Right lobe of liver (tissue), 4 donors: ENCODE results near the gene OPTC.

Experiments used
- CTCF ChIP-seq, 4 donors: fragments of 200-600 bp in 3 of 4; fragments of 450-650 bp in 1 of 4; IDR thresholded peaks; one replicate each; pipeline versions ENCODE4 v1.5.1 to v1.8.0; 2016 to 2022; ENCODE audit warnings: antibody characterized with exemption in 4 of 4, mild to moderate bottlenecking in 2 of 4
- POLR2A ChIP-seq: fragments of 450-650 bp; IDR thresholded peaks from one replicate; pipeline ENCODE4 v1.6.1; 2017; ENCODE audit warnings: antibody characterized with exemption, mild to moderate bottlenecking
- donor health status: DM: no; HTN: no; CAD: no.
- donor health status: DM: no; HTN: no; CAD: no.
- donor health status: DM: no; HTN: yes; CAD: no.

- TF ChIP-seq CTCF (IDR thresholded peaks at IDR 0.05) (no peak), POLR2A (no peak)
These were observed 22.2 kb downstream of the OPTC start for GRCh38 chr1:203516184-203516583.
